ENCODE measurements around the gene SPPL3.
"Not testable (repeated sequence)": the region's sequence is repeated elsewhere in the genome, so short reads cannot be mapped to it uniquely, and the experiment has no call there.

The SPPL3 gene

DNA sequence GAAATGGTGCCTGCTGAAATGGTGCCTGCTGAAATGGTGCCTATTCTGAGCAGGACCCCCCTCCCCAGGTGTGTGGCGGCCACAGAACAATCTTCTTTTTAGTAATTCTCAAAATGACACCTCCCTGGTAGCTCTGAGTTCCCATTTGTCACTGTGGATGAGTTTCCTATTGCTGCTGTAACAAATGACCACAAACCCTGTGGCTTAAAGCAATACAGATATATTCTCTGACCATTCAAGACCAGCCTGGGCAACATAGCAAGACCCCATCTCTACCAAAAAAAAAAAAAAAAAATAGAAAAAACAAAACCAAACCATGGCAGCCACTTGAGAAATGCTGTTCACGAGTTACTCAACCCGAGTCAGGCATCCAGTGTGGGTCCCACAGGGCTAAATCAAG lies 170.6 kb downstream of the SPPL3 start:
- no peak overlapping the region for H3K27ac ChIP-seq
- no peak for TF ChIP-seq ZFX (IDR thresholded peaks at IDR 0.05; ENCODE audit: borderline replicate concordance)
- TF ChIP-seq CTCF (IDR thresholded peaks at IDR 0.05), result no peak

- H3K27ac ChIP-seq, result not testable (repeated sequence)
Observed at GRCh38 chr12:120732198-120732597, 172.0 kb downstream of the SPPL3 start.

DNA sequence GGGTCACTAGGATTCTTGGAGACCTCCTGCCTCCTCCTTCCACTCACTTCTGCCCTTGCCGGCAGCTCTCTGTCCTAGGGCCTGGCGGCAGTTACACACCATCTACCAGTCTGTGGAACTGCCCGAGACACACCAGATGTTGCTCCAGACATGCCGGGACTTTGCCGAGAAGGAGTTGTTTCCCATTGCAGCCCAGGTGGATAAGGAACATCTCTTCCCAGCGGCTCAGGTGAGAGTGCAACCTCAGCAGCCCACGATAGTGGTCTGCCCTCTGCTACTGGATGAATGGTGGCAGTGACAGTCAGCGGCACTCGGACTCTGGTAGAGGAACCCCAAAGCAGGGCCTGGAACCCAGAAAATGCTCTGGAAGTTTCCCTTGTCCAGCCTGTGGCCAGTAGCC lies 177.2 kb downstream of the SPPL3 start:
- no peak for TF ChIP-seq ZFX (IDR thresholded peaks at IDR 0.05; ENCODE audit: borderline replicate concordance)
- TF ChIP-seq CTCF (IDR thresholded peaks at IDR 0.05), result no peak
- no peak overlapping the region for H3K27ac ChIP-seq

DNA sequence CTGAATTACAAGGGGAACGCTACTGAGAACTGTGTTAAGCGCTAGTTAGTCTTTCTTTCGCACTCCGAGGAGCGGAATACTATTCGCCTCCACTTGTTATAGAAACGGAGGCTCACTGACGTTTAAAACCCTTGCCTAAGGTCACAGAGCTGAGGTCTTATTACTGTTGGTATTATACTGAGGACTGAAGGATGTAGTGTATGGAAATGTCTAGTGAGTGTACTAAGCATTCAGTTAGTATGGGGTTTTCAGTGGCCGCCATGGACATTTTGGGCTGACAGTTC lies 177.7 kb downstream of the SPPL3 start:
- peak overlapping the region; percentile 63 for H3K27ac ChIP-seq
- TF ChIP-seq ZFX (IDR thresholded peaks at IDR 0.05; ENCODE audit: borderline replicate concordance) (no peak), CTCF (IDR thresholded peaks at IDR 0.05) (no peak)

- peak within 1 kb of the TSS; percentile 63 for H3K27ac ChIP-seq
- TF ChIP-seq ZFX (IDR thresholded peaks at IDR 0.05; ENCODE audit: borderline replicate concordance) (no peak), CTCF (IDR thresholded peaks at IDR 0.05) (no peak)
Observed at GRCh38 chr12:120725659-120726509, 178.3 kb downstream of the SPPL3 start, which contains the start of gene ACADS. Gene ACADS, plus strand, starts transcription at chr12:120725826. Its CDS starts 60 bp downstream, at chr12:120725886.

- H3K27ac ChIP-seq, result peak overlapping the region; percentile 63
- no peak for TF ChIP-seq CTCF (IDR thresholded peaks at IDR 0.05)
- no peak for TF ChIP-seq ZFX (IDR thresholded peaks at IDR 0.05; ENCODE audit: borderline replicate concordance)
Observed at GRCh38 chr12:120725151-120725658, 179.0 kb downstream of the SPPL3 start.

DNA sequence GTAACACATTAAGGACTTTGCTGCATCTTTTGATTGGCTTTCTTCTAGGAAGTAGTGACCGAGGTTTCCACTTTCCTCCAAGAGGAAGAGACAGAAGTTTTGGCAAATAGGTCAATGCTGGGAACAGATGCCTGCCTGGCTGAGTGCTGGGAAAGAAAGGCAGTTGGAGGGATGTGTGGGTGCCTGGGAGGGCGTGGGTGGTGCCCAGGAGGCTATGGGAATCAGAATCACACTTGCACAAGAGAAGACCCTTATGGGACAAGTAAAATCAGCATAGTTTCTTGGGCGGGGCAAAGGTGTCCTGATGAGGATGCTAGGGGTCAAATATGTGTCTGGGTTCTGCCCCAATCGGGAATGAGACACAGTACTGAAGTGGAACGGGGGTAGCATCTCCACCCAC lies 179.4 kb downstream of the SPPL3 start:
- H3K27ac ChIP-seq, result peak overlapping the region; percentile 63
- TF ChIP-seq ZFX (IDR thresholded peaks at IDR 0.05; ENCODE audit: borderline replicate concordance), result no peak

DNA sequence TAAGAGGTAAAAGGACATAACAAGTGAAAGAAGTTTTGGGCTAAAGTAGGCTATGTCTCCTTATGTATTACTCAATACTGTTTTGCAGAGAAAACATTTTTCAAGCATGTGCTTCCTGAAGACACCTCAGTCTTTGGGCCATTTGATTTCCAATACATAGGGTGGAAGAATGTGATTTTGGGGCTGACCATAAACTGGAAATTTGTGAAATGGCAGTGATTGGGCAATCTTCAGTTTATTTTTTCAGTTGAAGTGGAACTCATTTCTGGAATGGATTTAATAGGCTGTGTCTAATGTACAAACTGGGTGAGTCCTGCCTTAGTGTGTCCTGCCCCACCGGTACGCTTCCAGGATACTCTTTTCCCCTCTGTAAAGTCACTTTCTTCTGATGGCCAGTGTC lies 181.4 kb downstream of the SPPL3 start:
- TF ChIP-seq CTCF (IDR thresholded peaks at IDR 0.05), result no peak
- TF ChIP-seq ZFX (IDR thresholded peaks at IDR 0.05; ENCODE audit: borderline replicate concordance), result no peak
- no peak overlapping the region for H3K27ac ChIP-seq

Data from 22Rv1 (cell line).